ENCODE results near the gene TSPAN32. TPM values are rescaled to one million over a fixed set of nuclear protein-coding genes. Genes with fewer than 3 reads are reported as not detected.

The TSPAN32 gene, protein sequence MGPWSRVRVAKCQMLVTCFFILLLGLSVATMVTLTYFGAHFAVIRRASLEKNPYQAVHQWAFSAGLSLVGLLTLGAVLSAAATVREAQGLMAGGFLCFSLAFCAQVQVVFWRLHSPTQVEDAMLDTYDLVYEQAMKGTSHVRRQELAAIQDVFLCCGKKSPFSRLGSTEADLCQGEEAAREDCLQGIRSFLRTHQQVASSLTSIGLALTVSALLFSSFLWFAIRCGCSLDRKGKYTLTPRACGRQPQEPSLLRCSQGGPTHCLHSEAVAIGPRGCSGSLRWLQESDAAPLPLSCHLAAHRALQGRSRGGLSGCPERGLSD
- 0.45 and 0.50 TPM in 2 replicates for total RNA-seq

GRCh38 chr11:2301631-2302305, at the start of gene TSPAN32, which contains the start of gene C11orf21:
Gene TSPAN32 (plus strand): TSS chr11:2302013. CDS start chr11:2302150, 137 bp downstream.
Gene C11orf21 (minus strand): TSS chr11:2301918. CDS start chr11:2301808, 110 bp downstream.

GRCh38 chr11:2270322-2271076, 31.3 kb upstream of the TSPAN32 start, which contains the start of gene ASCL2:
Gene ASCL2 (minus strand): TSS chr11:2270588. CDS start chr11:2270332, 256 bp downstream.

Other genes with a start within 250 kb of the TSPAN32 start
- 19.8 and 21.6 TPM in 2 replicates for gene IGF2, start 162.6 kb upstream of the TSPAN32 start, total RNA-seq
- not detected in 2 replicates for gene INS, start 140.8 kb upstream of the TSPAN32 start, total RNA-seq
- 0.50 TPM in 1 of 2 replicates, not detected in the other for gene TH, start 130.2 kb upstream of the TSPAN32 start, total RNA-seq
- not detected in 2 replicates for gene ASCL2, start 31.4 kb upstream of the TSPAN32 start, total RNA-seq
- under 0.01 TPM in 1 of 2 replicates, not detected in the other for gene C11orf21, start 95 bp upstream of the TSPAN32 start, total RNA-seq
- gene CD81, start 75.3 kb downstream of the TSPAN32 start, total RNA-seq, result 156 and 207 TPM in 2 replicates
- 44.6 and 47.1 TPM in 2 replicates for gene TSSC4, start 98.7 kb downstream of the TSPAN32 start, total RNA-seq
- not detected in 2 replicates for gene TRPM5, start 142.5 kb downstream of the TSPAN32 start, total RNA-seq
- under 0.01 TPM in 1 of 2 replicates, not detected in the other for gene KCNQ1, start 143.0 kb downstream of the TSPAN32 start, total RNA-seq

Measured in bronchus fibroblast of lung (primary cell).